GM12891 (cell line): ENCODE data around the gene SERINC5.

Source experiments
- DNase-seq: peaks from one replicate; pipeline ENCODE4 v3.0.0; 2011; ENCODE audit warnings: low spot score; ENCODE audit not compliant: insufficient read length
- FAIRE-seq: peaks from 2 replicates; lab custom pipeline; 2011; peaks lifted over from hg19 to GRCh38; lab: Jason Lieb, UNC
- PAX5 ChIP-seq: IDR thresholded peaks from 2 replicates; pipeline ENCODE4 v1.6.1; 2011; ENCODE audit warnings: low read length, moderate library complexity, mild to moderate bottlenecking; ENCODE audit not compliant: insufficient read depth, severe bottlenecking
- POLR2A ChIP-seq: IDR thresholded peaks from 2 replicates; pipeline ENCODE4 v1.6.1; 2011; ENCODE audit warnings: low read depth, low read length, control low read depth
- POLR2AphosphoS5 ChIP-seq: IDR thresholded peaks from 2 replicates; pipeline ENCODE4 v1.6.1; 2011; ENCODE audit warnings: low read depth, low read length, control low read depth
- POU2F2 ChIP-seq: IDR thresholded peaks from 2 replicates; pipeline ENCODE4 v1.6.1; 2011; ENCODE audit warnings: low read depth, mild to moderate bottlenecking, control low read depth, low read length, moderate library complexity
- SPI1 ChIP-seq: IDR thresholded peaks from 2 replicates; pipeline ENCODE4 v1.6.1; 2011; ENCODE audit warnings: low read depth, low read length, control low read depth
- TAF1 ChIP-seq: IDR thresholded peaks from 2 replicates; pipeline ENCODE4 v1.6.1; 2011; ENCODE audit warnings: low read depth, low read length, control low read depth

The SERINC5 gene

DNA sequence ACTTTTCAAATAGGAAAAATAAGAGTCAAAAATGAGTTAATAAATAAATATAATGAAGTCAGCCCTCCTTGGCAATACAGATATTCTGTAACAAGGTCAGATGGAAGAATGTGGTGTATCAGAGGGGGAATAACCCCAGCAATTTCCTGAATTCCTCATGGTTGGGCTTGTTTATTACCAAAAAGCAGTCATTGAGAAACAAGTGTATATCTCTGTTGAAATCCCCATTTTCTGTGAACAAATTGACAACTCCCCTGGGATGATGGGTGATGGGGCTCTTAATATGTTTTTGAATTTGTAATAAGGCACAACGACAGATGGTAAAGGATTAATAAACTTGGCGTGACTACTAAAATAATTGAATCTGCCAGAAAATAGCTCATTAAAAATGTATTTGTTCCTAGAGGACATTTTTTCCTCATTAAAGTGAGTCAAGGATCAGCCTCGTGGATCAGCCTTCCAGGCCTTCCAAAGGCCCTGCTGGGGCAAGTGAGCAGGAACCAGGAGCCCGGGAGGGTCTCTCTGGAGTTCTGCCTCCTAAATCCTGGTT, 186.5 kb downstream of the SERINC5 start:
- TF ChIP-seq POLR2AphosphoS5 (no peak), POU2F2 (no peak), TAF1 (no peak), POLR2A (no peak), SPI1 (no peak), PAX5 (no peak)
- DNase-seq (no peak), FAIRE-seq (no peak)

DNA sequence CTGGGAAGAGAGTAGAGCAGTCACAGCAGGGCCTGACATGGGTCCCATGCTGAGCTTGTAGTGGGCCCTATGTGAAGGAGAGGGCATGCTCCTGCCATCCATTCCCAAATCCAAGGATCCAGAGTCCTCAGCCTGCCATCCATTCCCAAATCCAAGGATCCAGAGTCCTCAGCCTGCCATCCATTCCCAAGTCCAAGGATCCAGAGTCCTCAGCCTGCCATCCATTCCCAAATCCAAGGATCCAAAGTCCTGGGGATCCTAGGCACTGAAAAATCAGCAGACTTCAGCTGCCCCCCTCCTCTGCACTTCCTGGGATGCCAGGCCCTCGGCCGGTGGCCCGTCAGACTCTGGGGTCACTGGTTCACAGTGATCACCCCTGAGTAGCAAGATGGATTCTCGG, 187.1 kb downstream of the SERINC5 start:
- TF ChIP-seq POLR2AphosphoS5, result no peak
- no peak for TF ChIP-seq SPI1
- TF ChIP-seq TAF1, result no peak
- no peak for TF ChIP-seq POU2F2
- no peak for TF ChIP-seq PAX5
- TF ChIP-seq POLR2A, result no peak
- FAIRE-seq (no peak), DNase-seq (no peak)

GRCh38 chr5:80068246-80068636, 187.6 kb downstream of the SERINC5 start:
- FAIRE-seq, result no peak
- TF ChIP-seq TAF1 (no peak), POU2F2 (no peak), SPI1 (no peak), PAX5 (no peak), POLR2A (no peak), POLR2AphosphoS5 (no peak)

GRCh38 chr5:80067531-80068245, 188.2 kb downstream of the SERINC5 start:
- no peak for TF ChIP-seq POLR2AphosphoS5
- TF ChIP-seq PAX5, result no peak
- TF ChIP-seq POLR2A, result no peak
- no peak for TF ChIP-seq POU2F2
- TF ChIP-seq TAF1, result no peak
- no peak for TF ChIP-seq SPI1
- FAIRE-seq (no peak), DNase-seq (no peak)

More at GRCh38 chr5:80068246-80068636, 187.6 kb downstream of the SERINC5 start:
- no peak for DNase-seq

- DNase-seq (no peak), FAIRE-seq (no peak)
- TF ChIP-seq PAX5 (no peak), POLR2AphosphoS5 (no peak), SPI1 (no peak), POU2F2 (no peak), TAF1 (no peak), POLR2A (no peak)
Observed at GRCh38 chr5:80067016-80067415, 188.8 kb downstream of the SERINC5 start.

GRCh38 chr5:80064124-80064523, 191.7 kb downstream of the SERINC5 start:
- FAIRE-seq, result no peak

More at GRCh38 chr5:80064124-80064523, 191.7 kb downstream of the SERINC5 start:
- no peak for DNase-seq
- TF ChIP-seq TAF1 (no peak), SPI1 (no peak), PAX5 (no peak)
